DMS114 treated with DMSO at 0.1 percent for 48 hours (cell line): Measurements from ENCODE around the gene TCP11L1.

Experiments
- DNase-seq: peaks from one replicate; lab custom pipeline; 2025; ENCODE audit not compliant: unreplicated experiment; lab: John Stamatoyannopoulos, UW

The TCP11L1 gene

GRCh38 chr11:33039274-33040032 is at the start of gene TCP11L1:
TSS of gene TCP11L1 (plus strand) at chr11:33039572. CDS start at chr11:33043774, 4,202 bp downstream.
- DNase-seq: peak; percentile 73

GRCh38 chr11:32990481-32990880 is 48.9 kb upstream of the TCP11L1 start:
- no peak for DNase-seq

- DNase-seq: no peak
These were observed 47.9 kb upstream of the TCP11L1 start for GRCh38 chr11:32991427-32991826.

- DNase-seq: no peak
These were observed 47.5 kb upstream of the TCP11L1 start for GRCh38 chr11:32991898-32992297.

- DNase-seq: no peak
These were observed 39.2 kb upstream of the TCP11L1 start for GRCh38 chr11:33000181-33000580.

- DNase-seq: no peak
These were observed 38.1 kb upstream of the TCP11L1 start for GRCh38 chr11:33001281-33001680.

GRCh38 chr11:33001751-33002542 is 37.4 kb upstream of the TCP11L1 start:
- DNase-seq: no peak

GRCh38 chr11:33005175-33005574 is 34.2 kb upstream of the TCP11L1 start:
- DNase-seq: no peak

- no peak for DNase-seq
These were observed 33.4 kb upstream of the TCP11L1 start for GRCh38 chr11:33006010-33006409.

GRCh38 chr11:33013755-33014154 is 25.6 kb upstream of the TCP11L1 start:
- no peak for DNase-seq

GRCh38 chr11:33015621-33016551 is 23.5 kb upstream of the TCP11L1 start, which contains the start of gene DEPDC7:
TSS of gene DEPDC7 (plus strand) at chr11:33015878. CDS start at chr11:33015956, 78 bp downstream.
- DNase-seq: peak; percentile 71

- no peak for DNase-seq
These were observed 22.7 kb upstream of the TCP11L1 start for GRCh38 chr11:33016654-33017053.

- no peak for DNase-seq
These were observed 21.9 kb upstream of the TCP11L1 start for GRCh38 chr11:33017478-33017877.

GRCh38 chr11:33017965-33018364 is 21.4 kb upstream of the TCP11L1 start:
- no peak for DNase-seq

- DNase-seq: no peak
These were observed 20.5 kb upstream of the TCP11L1 start for GRCh38 chr11:33018840-33019239.

GRCh38 chr11:33021501-33021900 is 17.9 kb upstream of the TCP11L1 start:
- no peak for DNase-seq

- no peak for DNase-seq
These were observed 17.4 kb upstream of the TCP11L1 start for GRCh38 chr11:33021937-33022336.

GRCh38 chr11:33025339-33025722 is 14.0 kb upstream of the TCP11L1 start:
- no peak for DNase-seq

- no peak for DNase-seq
These were observed 12.1 kb upstream of the TCP11L1 start for GRCh38 chr11:33027233-33027632.

GRCh38 chr11:33027846-33028536 is 11.4 kb upstream of the TCP11L1 start:
- DNase-seq: no peak

- no peak for DNase-seq
These were observed 10.8 kb upstream of the TCP11L1 start for GRCh38 chr11:33028537-33028914.
